NCI-H2107 treated with DMSO at 0.1 percent for 48 hours (cell line): ENCODE results near the gene HIVEP3.

Source experiments
- DNase-seq: peaks from one replicate; lab custom pipeline; 2025; ENCODE audit not compliant: unreplicated experiment; lab: John Stamatoyannopoulos, UW

HIVEP3 gene

GRCh38 chr1:41621256-41621655, 297.5 kb downstream of the HIVEP3 start:
- no peak for DNase-seq

DNA sequence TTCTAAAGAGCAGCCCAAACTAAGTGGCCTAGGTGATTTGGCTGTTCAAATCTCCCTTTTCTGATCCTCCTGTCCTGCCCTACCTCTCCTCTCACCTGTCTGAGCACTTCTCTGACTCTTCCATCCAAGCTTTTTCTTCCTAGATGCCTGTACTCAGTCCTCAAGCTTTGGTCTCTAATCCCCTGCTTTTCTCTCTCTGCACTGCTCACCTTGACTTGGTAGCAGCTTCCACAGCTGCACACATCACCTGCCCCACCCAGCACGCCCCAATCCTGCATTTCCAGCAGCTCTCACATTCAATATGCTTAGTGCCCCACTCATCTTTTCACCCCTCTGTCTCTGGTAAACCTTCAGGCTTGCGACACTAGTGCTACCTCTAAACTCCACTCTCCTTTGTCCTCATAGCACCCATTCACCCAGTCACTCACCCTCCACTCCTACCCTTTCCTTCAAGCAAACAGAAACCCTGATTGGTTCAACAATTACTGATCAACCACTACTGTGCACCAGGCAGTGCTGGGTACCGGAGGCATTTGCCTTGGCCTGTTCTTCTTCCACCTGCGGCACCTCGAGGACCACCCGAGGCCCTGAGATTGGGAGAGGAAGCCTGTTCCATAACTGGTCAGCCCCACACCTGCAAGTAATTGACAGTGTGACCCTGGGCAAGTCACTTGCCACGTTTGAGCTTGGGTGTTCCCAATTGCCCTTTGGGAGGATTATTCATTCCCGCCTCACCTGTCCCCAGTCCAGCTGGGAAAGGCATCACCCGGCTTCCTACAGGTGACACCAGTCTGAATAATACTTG, 298.2 kb downstream of the HIVEP3 start:
- peak; percentile 21 for DNase-seq

DNA sequence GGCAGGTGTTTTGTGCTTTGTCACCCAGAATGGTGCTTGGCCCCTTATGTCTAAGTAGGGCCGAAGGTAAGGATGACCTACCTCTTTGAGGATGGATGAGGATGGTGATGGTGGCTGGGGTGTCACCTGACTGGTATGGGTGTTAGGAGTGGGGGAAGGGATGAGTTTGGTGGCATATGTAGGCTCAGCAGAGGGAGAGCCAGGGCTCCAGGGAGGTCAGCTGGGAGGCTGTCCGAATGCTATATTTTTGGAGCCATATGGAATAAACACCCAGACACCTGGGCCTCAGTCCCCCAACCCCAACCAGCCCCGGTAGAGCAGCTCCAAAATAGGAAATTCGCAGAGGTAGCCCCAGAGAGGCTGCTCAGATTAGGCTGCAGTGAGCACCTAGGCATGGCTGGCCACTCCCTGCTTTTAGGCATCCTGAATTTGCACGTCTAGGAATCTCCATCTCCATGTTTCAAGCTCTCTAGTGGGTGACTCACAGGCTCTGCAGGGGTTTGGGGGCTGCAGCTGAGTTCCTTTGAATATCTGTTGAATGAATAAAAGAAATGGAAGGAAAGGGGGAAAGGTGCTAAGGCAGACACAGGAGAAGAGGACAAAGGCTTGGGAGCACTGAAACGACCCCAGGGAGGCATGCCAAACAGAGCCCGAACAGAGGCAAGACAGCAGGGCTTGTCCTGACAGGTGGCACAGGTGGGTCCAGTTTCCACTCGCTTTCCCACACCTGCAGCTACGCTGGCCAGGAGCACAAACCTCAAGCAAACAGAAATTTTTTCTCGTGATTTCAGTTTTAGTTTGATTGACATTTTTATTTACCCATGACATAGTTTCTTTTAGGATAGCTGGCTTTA, 299.0 kb downstream of the HIVEP3 start:
- peak; percentile 21 for DNase-seq

DNA sequence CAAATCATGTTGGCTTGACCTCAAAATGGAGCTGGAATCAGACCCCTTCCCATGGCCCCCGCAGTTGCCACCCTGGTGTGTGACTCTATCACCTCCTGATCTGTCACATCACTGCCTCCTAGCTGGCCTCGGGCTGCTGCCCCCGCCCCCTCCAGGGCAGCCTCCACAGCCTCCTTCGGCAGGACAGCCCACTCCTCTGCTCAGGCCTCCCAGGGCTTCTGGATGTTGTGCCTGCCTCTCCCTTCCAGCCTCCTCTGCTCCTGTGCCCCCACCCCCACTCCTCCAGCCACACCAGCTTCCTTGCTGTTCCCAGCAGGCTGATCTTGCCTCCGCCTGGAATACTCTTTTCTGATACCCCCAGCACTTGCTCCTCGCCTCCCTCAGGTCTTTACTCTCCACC, 299.9 kb downstream of the HIVEP3 start:
- DNase-seq, result no peak

- DNase-seq, result no peak
Observed at GRCh38 chr1:41618066-41618825, 300.5 kb downstream of the HIVEP3 start.

DNA sequence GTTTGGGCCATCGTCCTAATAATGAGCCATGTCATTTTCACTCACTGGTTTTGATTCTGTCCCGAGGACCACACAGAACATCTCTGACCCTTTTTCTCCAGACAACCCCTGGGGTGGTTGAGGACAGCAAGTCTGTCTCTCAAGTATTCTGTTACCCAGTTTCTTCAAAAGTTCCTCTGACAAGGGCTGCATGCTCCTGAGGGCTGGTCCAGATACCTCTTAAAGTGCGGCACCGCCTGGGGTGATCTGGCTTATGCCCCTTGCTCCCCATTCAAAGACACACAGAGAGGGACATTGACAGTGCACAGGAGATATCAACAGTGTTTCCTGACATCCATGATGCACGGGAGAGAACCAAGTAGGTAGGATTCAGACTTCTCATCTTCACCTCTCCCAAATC, 301.4 kb downstream of the HIVEP3 start:
- no peak for DNase-seq

DNA sequence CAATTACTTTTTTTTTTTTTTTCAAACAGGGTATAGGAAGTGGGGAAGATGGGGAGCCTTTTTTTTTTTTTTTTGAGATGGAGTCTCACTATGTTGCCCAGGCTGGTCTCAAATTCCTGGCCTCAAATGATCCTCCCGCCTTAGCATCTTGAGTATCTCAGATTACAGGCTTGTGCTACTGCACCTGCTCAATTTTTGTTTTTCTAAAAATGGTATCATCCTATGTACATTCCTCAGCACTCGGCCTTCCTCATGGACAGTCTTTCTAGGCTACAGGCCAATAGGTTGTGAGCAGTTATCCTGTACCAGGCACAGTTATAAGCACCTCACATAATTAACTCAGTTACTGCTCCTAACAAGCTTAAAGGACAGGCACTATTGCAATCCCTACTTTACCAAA, 302.2 kb downstream of the HIVEP3 start:
- DNase-seq, result no peak

GRCh38 chr1:41615981-41616380, 302.7 kb downstream of the HIVEP3 start:
- DNase-seq, result no peak

DNA sequence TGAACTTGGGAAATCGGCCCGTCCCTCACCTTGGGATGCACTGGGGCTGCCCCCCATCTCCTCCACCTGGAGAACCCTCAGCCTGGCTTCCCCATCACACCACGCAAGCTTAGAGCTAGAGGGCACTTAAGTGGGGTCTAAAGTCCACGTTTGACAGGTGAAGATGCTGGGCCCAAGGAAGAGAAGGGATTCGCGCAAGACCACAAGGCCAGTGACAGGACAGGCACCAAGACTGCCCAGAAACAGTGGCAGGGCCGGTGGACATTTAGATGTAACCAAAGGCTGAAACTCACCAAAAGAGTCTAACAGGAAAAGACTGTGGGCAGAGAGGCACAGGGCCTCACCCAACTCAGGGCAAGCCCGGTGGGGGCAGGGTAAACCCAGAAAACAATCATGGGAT, 303.4 kb downstream of the HIVEP3 start:
- DNase-seq, result no peak

DNA sequence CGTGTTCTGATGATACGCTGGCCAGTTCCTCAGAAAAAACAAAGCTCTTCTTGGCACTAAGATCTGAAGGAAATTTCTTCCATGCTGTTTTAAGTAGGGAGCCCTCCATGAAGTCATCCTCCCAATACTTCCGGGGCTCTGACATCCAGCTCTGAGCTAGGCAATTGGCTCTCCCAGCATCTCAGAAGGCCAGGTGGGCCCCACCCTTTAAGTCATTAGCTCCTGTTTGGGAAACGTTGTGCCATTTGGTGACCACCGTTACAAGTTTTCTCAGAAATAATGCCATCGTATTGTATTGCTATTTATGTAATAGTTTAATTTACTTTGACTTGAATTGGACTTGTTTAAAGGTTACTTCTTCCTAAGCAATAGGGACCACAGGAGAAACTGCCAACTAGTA, 303.9 kb downstream of the HIVEP3 start:
- no peak for DNase-seq

DNA sequence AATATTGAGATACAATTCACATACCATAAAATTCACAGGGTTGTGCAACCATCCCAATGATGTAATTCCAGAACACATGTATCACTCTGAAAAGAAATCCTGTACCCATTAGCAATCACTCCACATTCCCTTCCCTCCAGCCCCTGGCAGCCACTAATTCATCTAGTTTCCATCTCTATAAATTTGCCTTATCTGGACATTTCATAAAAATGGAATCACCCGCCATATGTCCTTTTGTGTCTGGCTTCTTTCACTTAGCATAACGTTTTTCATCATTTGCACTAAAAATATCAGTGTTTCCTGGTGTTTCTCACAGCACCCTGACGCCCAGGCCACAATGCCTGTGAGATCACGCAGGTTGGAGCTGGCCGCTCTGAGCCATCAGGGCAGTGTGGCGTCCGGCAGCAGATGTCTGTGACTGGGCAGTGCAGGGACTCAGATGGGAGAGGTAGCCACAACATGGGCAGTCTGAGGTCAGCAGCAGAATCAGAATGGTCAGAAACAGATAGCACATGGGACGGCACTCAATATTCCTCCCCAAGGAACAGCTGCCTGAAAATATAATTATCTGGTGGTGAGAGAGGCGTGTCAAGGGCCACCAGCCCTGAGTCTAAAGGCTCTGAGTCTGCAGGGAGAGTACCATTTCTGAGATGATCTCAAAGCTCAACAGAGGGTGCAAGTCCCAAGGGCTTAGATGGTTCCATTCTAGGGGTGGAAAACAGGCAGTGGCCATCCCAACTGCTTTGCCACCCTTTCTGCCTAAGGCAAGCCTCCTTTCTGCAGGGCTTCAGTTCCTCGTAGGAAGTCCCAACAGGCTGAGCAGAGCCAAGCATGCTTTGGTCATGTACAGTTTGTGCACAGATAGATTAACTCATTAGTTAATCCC, 304.8 kb downstream of the HIVEP3 start:
- DNase-seq, result no peak

- DNase-seq, result no peak
Observed at GRCh38 chr1:41612953-41613352, 305.8 kb downstream of the HIVEP3 start.

DNA sequence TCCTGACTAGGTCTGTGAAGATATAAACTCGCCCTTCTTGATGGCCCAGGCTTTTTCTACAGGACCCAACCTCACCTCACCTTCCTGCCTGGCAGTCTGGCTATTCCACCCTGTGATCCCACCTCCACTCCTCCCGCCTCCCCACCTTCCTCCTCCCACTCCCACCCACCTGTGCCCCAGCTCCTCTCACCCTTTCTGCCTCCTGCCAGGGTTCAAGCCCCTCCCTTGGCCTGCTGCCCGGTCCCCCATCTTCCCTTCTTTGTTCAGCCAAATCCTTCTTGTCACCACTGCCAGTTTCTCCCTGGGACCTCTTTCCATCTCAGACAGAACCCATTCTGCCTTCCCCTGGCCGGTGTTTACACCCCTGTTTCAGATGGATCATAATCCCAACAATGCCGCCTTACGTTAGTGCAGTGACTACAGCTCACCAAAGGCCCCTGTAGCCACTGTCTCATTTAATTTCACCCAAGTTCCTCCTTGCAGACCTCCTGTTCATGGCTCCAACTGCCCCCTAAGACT, 306.7 kb downstream of the HIVEP3 start:
- no peak for DNase-seq

GRCh38 chr1:41611068-41611931, 307.4 kb downstream of the HIVEP3 start:
- DNase-seq, result no peak

DNA sequence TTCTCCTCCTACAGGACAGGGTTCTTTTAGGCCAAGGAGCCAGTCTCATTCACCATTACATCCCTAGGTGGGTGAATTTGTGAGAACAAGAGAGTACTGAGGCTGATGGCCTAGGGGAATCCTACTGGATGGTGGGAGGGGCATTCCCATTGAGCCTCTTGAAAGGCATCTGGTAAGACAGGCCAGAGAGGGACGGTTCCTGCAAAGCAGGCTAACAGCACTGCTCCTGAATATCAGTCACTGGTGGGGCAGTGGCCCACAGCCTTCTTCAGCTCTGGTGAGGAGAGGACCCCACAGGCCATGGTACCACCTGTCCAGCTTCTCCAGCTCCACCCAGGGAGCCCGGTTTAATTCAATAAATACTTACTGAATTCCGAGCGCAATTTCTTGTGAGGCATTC, 308.4 kb downstream of the HIVEP3 start:
- DNase-seq, result no peak

- no peak for DNase-seq
Observed at GRCh38 chr1:41609166-41609883, 309.4 kb downstream of the HIVEP3 start.

GRCh38 chr1:41608211-41608610, 310.5 kb downstream of the HIVEP3 start:
- no peak for DNase-seq

DNA sequence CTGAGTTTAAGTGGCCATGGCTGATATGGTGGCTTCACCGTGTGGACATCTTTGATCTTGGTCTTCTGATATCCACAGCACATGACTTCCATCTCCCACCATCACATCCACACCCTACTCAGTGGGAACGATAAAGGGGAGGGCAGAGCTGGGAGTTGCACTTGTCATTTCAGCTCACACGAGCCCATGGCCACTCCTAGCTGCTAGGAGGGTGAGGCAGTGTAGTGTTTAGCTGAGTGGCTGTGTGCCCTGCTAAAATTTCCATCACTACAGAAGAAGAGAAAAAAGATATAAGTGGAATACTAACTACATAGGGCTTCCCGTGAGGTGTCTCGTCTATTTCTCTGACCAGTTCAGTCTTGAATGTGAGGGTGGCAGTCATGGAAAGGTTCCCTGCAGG, 310.9 kb downstream of the HIVEP3 start:
- no peak for DNase-seq

DNA sequence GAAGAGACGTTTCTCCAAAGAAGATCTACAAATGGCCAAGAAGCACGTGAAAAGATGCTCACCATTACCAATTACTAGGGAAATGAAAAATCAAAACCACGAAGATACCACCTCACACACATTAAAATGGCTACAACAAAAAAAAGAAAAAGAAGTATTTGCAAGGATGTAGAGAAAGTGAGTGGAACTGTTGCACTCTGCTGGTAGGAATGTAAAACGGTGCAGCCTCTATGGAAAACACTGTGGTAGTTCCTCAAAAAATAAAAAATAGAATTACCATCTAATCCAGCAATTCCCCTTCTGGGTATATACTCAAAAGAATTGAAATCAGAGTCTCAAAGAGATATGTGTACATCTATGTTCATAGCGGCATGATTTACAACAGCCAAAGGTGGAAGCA, 318.8 kb downstream of the HIVEP3 start:
- DNase-seq, result no peak
